IMR-90 (cell line): ENCODE measurements around the gene FAM216B. TPM values are rescaled to one million over a fixed set of nuclear protein-coding genes. Genes with fewer than 3 reads are reported as not detected.

Source experiments
- ATAC-seq: fragments of 200-7000 bp; cut with Tn5 transposase; 2 replicates; pipeline ENCODE4 v1.9.1; 2020; ENCODE audit warnings: low read depth, mild to moderate bottlenecking, moderate library complexity
- BruUV-seq: library from RNA; stranded (reverse); fragments of 400-500 nt; replicated peaks from 2 replicates; lab custom pipeline; 2021; lab: Mats Ljungman, UMichigan
- CTCF ChIA-PET: fragments of 300-600 bp; formaldehyde crosslinking; extraction: SDS; loops from one replicate; lab custom pipeline; 2021; ENCODE audit warnings: antibody characterized with exemption; lab: Yijun Ruan, JAX
- POLR2A ChIA-PET: fragments of 300-600 bp; sonication (Branson Sonifier 250); formaldehyde crosslinking; loops from one replicate; lab custom pipeline; 2022; ENCODE audit warnings: antibody characterized with exemption; ENCODE audit not compliant: unreplicated experiment; lab: Charles Lee
- DNase-seq: peaks from one replicate; pipeline ENCODE4 v3.0.0; 2013
- H2AFZ ChIP-seq: replicated peaks from 2 replicates; pipeline ENCODE3; 2013; ENCODE audit warnings: low read length, mild to moderate bottlenecking; ENCODE audit not compliant: poor library complexity
- H2AK5ac ChIP-seq: 2 replicates; pipeline ENCODE4 v1.6.1; 2013; ENCODE audit warnings: low read depth, low read length, inconsistent platforms
- H2AK9ac ChIP-seq: replicated peaks from 2 replicates; pipeline ENCODE3; 2013; ENCODE audit warnings: mild to moderate bottlenecking, low read depth, low read length, moderate library complexity; ENCODE audit not compliant: poor library complexity
- H2BK120ac ChIP-seq: 2 replicates; pipeline ENCODE4 v1.6.1; 2013; ENCODE audit warnings: low read depth, low read length, inconsistent platforms
- H2BK15ac ChIP-seq: 3 replicates; pipeline ENCODE4 v1.6.1; 2013; ENCODE audit warnings: low read depth, low read length, inconsistent platforms
- H2BK20ac ChIP-seq: 2 replicates; pipeline ENCODE4 v1.6.1; 2013; ENCODE audit warnings: low read depth, mild to moderate bottlenecking, inconsistent platforms, low read length, moderate library complexity
- H2BK5ac ChIP-seq: 2 replicates; pipeline ENCODE4 v1.6.1; 2013; ENCODE audit warnings: mild to moderate bottlenecking, low read depth, low read length, inconsistent platforms; ENCODE audit not compliant: poor library complexity, severe bottlenecking
- H3K14ac ChIP-seq: replicated peaks from 2 replicates; pipeline ENCODE4 v1.6.1; 2013; ENCODE audit warnings: low read depth, low read length, inconsistent platforms
- H3K18ac ChIP-seq: 2 replicates; pipeline ENCODE4 v1.6.1; 2013; ENCODE audit warnings: low read depth, low read length, control low read depth
- H3K23ac ChIP-seq: 2 replicates; pipeline ENCODE4 v1.6.1; 2013; ENCODE audit warnings: low read depth, low read length, inconsistent platforms
- H3K27ac ChIP-seq: 2 replicates; pipeline ENCODE4 v1.5.1; 2013; ENCODE audit warnings: mild to moderate bottlenecking, control low read depth, low read length; ENCODE audit not compliant: insufficient read depth
- H3K27me3 ChIP-seq: 2 replicates; pipeline ENCODE4 v1.6.1; 2013; ENCODE audit warnings: low read length; ENCODE audit not compliant: control insufficient read depth, insufficient read depth
- H3K36me3 ChIP-seq: 2 replicates; pipeline ENCODE4 v1.6.1; 2013; ENCODE audit warnings: low read length, mixed read lengths; ENCODE audit not compliant: control insufficient read depth, insufficient read depth
- H3K4ac ChIP-seq: 2 replicates; pipeline ENCODE4 v1.6.1; 2013; ENCODE audit warnings: low read depth, low read length, inconsistent platforms
- H3K4me1 ChIP-seq: 2 replicates; pipeline ENCODE4 v1.6.1; 2013; ENCODE audit warnings: low read length, mixed read lengths; ENCODE audit not compliant: control insufficient read depth, insufficient read depth
- H3K4me2 ChIP-seq: 2 replicates; pipeline ENCODE4 v1.6.1; 2013; ENCODE audit warnings: low read depth, mild to moderate bottlenecking, control low read depth, low read length, moderate library complexity
- H3K4me3 ChIP-seq: 2 replicates; pipeline ENCODE4 v1.5.1; 2013; ENCODE audit warnings: low read depth, mild to moderate bottlenecking, control low read depth, low read length, moderate library complexity; ENCODE audit not compliant: insufficient read depth
- H3K56ac ChIP-seq: 2 replicates; pipeline ENCODE4 v1.6.1; 2013; ENCODE audit warnings: low read length, inconsistent platforms; ENCODE audit not compliant: insufficient read depth; ENCODE audit errors: extremely low read depth
- H3K79me1 ChIP-seq, 2 experiments: 2 replicates each; pipeline ENCODE4 v1.6.1; 2013; ENCODE audit warnings: low read length in 2 of 2, inconsistent platforms in 1 of 2, low read depth in 1 of 2
- H3K9ac ChIP-seq: 2 replicates; pipeline ENCODE4 v1.6.1; 2013; ENCODE audit warnings: low read depth, low read length, control low read depth
- H3K9me1 ChIP-seq: 2 replicates; pipeline ENCODE4 v1.6.1; 2013; ENCODE audit warnings: low read length, inconsistent platforms; ENCODE audit not compliant: insufficient read depth
- H3K9me3 ChIP-seq: 2 replicates; pipeline ENCODE4 v1.6.1; 2013; ENCODE audit warnings: low read length; ENCODE audit not compliant: control insufficient read depth, insufficient read depth
- H4K20me1 ChIP-seq: 2 replicates; pipeline ENCODE4 v1.6.1; 2013; ENCODE audit warnings: low read length, inconsistent platforms; ENCODE audit not compliant: insufficient read depth
- H4K5ac ChIP-seq: 2 replicates; pipeline ENCODE4 v1.6.1; 2013; ENCODE audit warnings: mild to moderate bottlenecking, low read depth, low read length, control low read depth
- H4K8ac ChIP-seq, 2 experiments: 2 replicates each; pipeline ENCODE4 v1.6.1; 2013; ENCODE audit warnings: low read depth in 2 of 2, low read length in 2 of 2, control low read depth in 1 of 2, inconsistent platforms in 1 of 2
- H4K91ac ChIP-seq: 2 replicates; pipeline ENCODE4 v1.6.1; 2013; ENCODE audit warnings: low read depth, low read length, inconsistent platforms; ENCODE audit not compliant: insufficient read depth
- FOS ChIP-seq: fragments of 150-350 bp; IDR thresholded peaks from 2 replicates; pipeline ENCODE4 v1.6.1; 2016; ENCODE audit warnings: low read depth, low read length
- RFX5 ChIP-seq: IDR thresholded peaks from 2 replicates; pipeline ENCODE4 v1.8.0; 2012; ENCODE audit warnings: low read depth, mild to moderate bottlenecking, low read length, moderate library complexity
- WGBS, 2 experiments: methylation state at CpG; one replicate each; pipeline versions ENCODE4 v1.1.5 to v1.1.7; 2013; ENCODE audit warnings: missing lambda C conversion rate in 2 of 2; ENCODE audit not compliant: insufficient read length in 1 of 2; ENCODE audit errors: extremely low coverage in 2 of 2; 5-methylcytosine and 5-hydroxymethylcytosine counted together
- dilution Hi-C: fragments of 300-500 bp; cut with HindIII; formaldehyde crosslinking; loops from one replicate; pipeline ENCODE4 v1.14.3; 2018; ENCODE audit warnings: low sequenced_read_pairs; ENCODE audit not compliant: unreplicated experiment
- in situ Hi-C: fragments of 300-500 bp; cut with MboI; formaldehyde crosslinking; loops from 3 replicates; pipeline ENCODE4 v1.14.3; 2019; ENCODE audit warnings: low sequenced_read_pairs, inconsistent platforms, mixed read lengths
- intact Hi-C: fragments of 100-400 bp; cut with micrococcal nuclease; formaldehyde crosslinking; loops from 2 replicates; pipeline ENCODE4 v1.10.0; 2022
- polyA plus RNA-seq, 3 experiments: library from polyadenylated mRNA; depleted of rRNA; stranded (reverse); fragments of >200 nt; gene quantifications; 2 replicates each; pipeline ENCODE4 v1.2.3, GENCODE V29; 2012; ENCODE audit warnings: low replicate concordance in 1 of 3
- total RNA-seq: library from RNA; depleted of rRNA; stranded (reverse); fragments of >200 nt; gene quantifications from 2 replicates; pipeline ENCODE4 v1.2.3, GENCODE V29; 2012

Gene FAM216B
- total and polyA plus RNA-seq, 2 of the 4 experiments (the other 2 are of a cell fraction) = not detected

GRCh38 chr13:42821437-42821836 lies 40.1 kb downstream of the FAM216B start:
- peak; percentile 92 for ATAC-seq
- peak overlapping the region; percentile 28; the same call in 1 of the 2 replicates for H2BK120ac ChIP-seq
- H3K9ac ChIP-seq = no peak overlapping the region
- no peak overlapping the region for H3K14ac ChIP-seq
- BruUV-seq = no TSS peak
- H3K18ac ChIP-seq = peak overlapping the region; percentile 42; the same call in 1 of the 2 replicates
- H2BK5ac ChIP-seq = peak overlapping the region; percentile 81
- no peak overlapping the region for H2AK9ac ChIP-seq
- H2AFZ ChIP-seq = no peak overlapping the region
- POLR2A ChIA-PET = no interaction called here
- peak; percentile 93 for DNase-seq
- H4K5ac ChIP-seq = no peak overlapping the region
- H3K4me3 ChIP-seq = no peak overlapping the region
- H4K20me1 ChIP-seq = no peaks in the 10 kb centered on the region
- H2AK5ac ChIP-seq = no peak overlapping the region; the same call in 1 of the 2 replicates
- no peak overlapping the region for H3K4me2 ChIP-seq
- no peak overlapping the region for H2BK20ac ChIP-seq
- 0 out of 2 replicates have a peak overlapping the region, but pooled peaks have one; percentile 19 for H3K56ac ChIP-seq
- no peak overlapping the region; the same call in 1 of the 2 replicates for H3K4ac ChIP-seq
- WGBS, 2 experiments = no CpG with 5 or more reads among the region's 1 CpG
- peaks cover 4% of the 10 kb centered on the region for H3K4me1 ChIP-seq
- H3K79me1 ChIP-seq = no peaks in the 10 kb centered on the region
- dilution Hi-C loops (no loop called here), intact Hi-C loops (no loop called here), in situ Hi-C loops (no loop called here)
- H3K23ac ChIP-seq = no peak overlapping the region
- 0 out of 2 replicates have a peak overlapping the region, but pooled peaks have one; percentile 28 for H3K27ac ChIP-seq
- H4K91ac ChIP-seq = no peak overlapping the region
- no peaks in the 10 kb centered on the region for H3K9me1 ChIP-seq
- no peaks in the 10 kb centered on the region for H3K27me3 ChIP-seq
- H3K36me3 ChIP-seq = no peaks in the 10 kb centered on the region
- no peak overlapping the region for H2BK15ac ChIP-seq
- H3K9me3 ChIP-seq = no peaks in the 10 kb centered on the region
- CTCF ChIA-PET = no interaction called here
- H4K8ac ChIP-seq = peak overlapping the region in 1 of 2 experiments; percentile 8; a peak in 2 of 4 replicates
- TF ChIP-seq FOS (peak; percentile 61; the same call in 1 of the 2 replicates), RFX5 (no peak)
